GM21723 (cell line): ENCODE data around the gene ATOX1.
"Not testable (repeated sequence)": the region's sequence is repeated elsewhere in the genome, so short reads cannot be mapped to it uniquely, and the experiment has no call there.

Experiments
- ATAC-seq: cut with Tn5 transposase; IDR thresholded peaks from one replicate; pipeline ENCODE4 v1.9.1; 2021; ENCODE audit warnings: mild to moderate bottlenecking, moderate library complexity; ENCODE audit not compliant: unreplicated experiment

Gene ATOX1

DNA sequence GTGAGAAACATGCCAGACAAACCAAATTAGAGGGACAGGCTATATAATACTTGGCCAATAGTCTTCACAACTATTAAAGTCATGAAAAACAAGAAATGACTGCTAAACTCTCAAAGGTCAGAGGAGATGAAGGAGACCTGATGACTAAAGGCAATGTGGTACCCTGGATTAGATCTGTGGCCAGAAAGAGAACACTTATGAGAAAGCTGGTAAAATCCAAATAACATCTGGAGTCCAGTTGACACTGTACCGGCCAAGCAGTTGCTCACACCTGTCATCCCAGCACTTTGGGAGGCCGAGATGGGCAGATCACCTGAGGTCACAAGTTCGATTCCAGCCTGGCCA is 24.4 kb downstream of the ATOX1 start:
- no peak for ATAC-seq

DNA sequence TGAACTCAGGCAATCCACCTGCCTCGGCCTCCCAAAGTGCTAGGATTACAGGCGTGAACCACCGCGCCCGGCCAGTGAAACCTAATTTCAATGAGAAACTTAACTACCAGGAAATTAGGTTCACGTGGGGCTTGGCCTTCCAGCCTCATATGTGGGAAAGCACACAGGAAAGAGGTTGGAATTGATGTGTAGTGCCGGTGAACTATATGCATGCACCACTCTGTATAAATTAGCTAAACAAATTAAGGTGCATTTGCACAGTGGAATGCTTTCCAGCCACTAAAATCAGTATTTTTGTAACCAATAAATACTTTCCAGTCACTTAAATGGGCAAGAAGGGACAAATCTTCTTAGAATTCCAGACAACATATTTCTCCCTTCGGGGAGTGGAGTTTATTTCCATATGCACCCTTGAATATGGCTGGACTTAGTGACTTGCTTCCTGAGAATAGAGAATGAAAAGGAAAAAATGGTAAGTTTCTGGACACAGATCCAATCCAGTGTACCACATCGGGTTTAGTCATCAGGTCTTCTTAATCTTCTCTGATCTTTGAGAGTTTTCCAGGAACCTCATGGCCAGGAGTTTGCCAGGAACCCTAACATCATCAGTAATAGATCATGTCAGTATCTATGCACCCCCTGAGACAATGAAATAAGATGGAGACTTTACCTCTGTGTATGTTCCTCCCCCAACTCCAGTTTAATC is 24.9 kb downstream of the ATOX1 start:
- ATAC-seq = no peak

DNA sequence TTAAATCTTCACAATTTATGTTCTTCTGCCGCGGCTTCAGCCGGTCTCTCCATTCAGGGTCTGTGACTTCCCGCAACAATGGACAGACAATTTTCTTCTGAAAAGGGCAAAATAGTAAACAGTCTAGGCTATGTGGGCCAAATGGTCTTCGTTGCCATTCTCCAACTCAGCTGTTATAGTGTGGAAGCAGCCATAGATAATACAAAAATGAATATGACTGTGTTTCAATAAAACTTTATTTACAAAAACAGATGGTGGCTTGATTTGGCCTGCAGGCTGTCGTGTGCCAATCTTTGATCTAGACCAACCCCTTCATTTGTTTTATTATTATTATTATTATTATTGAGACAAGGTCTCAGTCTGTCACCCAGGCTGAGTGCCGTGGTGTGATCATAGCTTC is 28.1 kb downstream of the ATOX1 start:
- no peak for ATAC-seq

DNA sequence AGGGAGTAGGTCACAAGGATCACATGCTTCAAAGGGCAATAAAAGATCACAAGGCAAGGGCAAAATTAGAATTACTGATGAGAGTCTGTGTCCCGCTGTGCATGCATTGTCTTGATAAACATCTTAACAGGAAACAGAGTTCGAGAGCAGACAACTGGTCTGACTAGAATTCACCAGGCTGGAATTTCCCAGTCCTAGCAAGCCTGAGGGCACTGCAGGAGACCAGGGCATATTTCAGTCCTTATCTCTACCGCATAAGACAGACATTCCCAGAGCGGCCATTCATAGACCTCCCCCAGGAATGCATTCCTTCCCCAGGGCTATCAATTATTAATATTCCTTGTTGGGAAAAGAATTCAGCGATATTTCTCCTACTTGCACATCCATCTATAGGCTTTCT is 28.8 kb downstream of the ATOX1 start:
- ATAC-seq = not testable (repeated sequence)

DNA sequence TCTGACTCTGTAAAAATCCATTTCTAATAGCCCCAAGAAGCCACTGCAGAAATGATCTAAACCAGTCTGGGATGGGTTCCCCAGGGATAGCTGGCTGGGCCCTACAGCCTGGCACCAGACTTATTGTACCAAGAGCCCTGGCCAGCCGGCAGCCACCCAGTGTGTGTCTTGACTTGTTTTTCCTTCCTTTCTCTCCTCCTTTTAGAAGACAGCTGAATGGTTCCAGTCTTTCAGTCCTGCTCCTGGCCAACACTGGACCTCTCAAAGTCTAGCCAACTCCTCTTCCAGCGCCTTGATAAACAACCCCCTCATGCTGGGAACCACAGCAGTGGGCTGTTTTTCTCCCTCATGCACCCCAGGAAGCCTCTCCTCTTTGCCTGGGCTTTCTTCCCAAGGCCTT is 34.1 kb downstream of the ATOX1 start:
- no peak for ATAC-seq

DNA sequence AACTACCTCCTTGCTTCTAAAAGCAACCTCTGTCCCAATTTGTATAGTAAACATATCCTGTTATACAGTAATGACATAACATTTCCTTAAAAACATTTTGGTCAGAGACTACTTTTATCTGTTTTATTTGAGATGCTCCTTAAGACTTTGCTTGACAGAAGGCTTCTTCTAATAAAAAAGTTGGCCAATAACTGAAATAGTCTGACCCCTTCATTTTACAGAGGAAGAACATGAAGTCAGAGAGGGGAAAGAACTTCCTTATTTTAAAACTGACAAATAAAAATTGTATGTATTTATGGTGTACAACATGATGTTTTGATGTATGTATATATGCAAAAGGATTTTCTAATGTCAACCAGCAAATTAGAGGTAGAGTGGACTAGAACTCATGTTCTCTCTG is 35.9 kb downstream of the ATOX1 start:
- ATAC-seq = no peak

DNA sequence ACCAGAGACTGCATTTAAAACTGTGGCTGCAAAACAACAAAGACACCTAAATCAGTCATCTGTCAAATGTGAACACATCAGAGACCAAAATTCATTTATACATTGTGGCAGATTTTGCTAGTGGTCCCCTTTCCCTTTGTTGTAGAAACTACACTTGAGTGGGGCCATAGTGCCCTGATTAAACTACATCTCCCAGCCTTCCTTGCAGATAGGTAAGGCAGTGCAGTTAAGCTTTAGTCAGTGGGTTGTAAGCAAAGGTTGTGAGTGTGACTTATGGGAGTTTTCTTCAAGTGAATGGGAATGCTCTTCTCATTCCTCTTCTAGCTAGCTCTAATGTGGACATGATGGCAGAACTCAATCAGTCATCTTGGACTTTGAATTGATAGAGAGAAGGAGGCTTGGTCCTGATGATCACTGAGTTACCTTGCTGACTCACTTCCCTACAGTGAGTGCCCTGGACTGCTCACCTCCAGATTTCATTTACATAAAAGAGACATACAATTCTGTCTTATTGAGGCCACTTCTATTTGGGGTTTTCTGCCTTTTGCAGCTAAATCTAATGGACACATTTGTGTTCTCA is 36.5 kb downstream of the ATOX1 start:
- peak; percentile 21 for ATAC-seq

DNA sequence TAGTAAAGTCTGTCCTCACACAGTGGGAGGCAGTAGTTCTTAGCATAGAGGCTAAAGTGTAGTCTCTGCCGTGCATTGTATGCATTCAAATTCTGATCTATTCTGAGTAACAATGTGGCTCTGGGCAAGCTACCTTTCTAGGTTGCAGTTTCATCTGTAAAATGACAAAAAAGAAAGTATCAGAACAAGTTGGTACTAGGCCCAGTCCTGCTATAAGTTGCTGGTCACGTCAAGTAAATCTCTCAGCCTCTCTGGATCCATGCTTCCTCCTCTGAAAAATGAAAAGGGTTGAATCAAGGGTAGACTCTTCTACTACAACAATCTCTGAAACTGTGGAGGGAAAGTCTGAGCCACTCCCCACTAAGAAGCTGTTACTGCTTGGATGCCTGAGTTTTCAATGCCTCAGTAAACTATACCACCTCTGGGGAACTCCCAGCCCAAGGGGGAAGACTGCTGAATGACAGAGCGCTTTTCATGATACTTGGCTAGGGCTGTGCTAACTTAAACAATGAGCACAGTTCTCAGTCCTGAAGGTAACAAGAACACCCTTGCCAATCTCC is 37.3 kb downstream of the ATOX1 start:
- ATAC-seq = peak; percentile 83

DNA sequence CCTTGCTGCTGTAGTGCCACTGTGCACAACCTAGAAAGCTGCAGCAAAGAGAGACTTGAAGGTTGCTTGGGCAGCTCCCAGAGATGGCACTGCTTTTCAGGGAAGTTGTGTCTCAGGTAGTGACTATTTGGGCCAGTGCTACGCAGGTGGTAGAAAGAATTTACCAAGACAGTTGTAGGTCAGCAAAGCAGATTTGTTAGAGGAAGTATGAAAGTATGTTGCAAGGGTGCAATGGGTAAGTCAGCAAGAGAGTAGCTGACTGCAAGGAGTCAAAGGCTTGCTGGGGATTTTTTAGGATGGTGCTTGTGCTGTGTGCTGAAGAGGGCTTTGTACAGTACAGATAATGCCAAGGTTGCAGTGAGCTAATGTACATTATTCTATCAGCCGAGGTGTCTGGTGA is 38.2 kb downstream of the ATOX1 start:
- ATAC-seq = no peak

DNA sequence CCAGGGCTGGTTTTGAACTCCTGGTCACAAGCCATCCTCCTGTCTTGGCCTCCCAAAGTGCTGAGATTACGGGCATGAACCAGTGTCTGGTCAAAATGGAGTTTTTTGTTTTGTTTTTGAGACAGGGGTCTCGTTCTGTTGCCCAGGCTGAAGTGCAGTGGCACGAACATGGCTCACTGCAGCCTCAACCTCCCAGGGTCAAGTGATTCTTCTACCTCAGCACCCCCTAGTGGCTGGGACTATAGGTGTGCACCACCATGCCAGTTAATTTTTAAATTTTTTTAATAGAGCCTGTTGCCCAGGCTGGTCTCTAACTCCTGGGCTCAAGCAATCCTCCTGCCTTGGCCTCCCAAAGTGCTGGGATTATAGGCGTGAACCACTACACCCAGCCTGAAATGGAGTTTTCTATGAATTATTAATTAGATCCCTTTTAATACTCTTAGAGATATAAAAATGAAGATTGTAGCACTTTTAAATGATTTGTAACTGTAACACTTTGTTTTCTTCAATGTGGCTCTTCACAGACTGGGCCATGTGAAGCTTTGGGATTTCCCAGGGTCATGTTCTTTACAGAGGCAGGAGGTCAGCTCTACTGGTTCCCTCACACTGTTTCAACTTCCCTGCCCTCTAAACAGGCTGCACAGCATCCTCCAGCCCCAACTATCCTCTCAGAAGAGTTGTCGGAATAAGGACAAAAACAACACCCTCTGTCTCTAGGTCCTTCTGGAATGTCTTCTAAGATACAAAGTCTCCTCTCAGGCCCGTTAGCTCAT is 39.0 kb downstream of the ATOX1 start:
- ATAC-seq = no peak

DNA sequence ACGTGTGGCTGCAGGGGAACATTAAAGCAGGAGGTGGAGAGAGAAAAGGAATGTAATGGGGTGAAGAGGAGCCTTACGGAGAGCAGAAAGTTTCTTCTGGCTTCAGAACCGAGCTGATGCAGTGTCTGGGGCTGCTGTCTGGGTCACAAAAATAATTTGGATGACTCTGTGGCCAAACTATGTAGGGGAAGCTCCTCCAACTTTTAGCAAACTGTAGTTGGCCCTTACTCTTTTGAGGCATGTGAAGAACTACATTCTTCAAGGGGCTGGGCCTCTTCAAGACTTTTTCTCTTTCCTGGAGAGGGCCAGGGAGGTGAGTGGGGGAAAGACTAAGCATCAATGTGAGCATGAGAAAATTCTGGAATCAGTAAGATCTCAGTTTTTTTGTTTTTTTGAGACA is 39.8 kb downstream of the ATOX1 start:
- ATAC-seq = no peak

DNA sequence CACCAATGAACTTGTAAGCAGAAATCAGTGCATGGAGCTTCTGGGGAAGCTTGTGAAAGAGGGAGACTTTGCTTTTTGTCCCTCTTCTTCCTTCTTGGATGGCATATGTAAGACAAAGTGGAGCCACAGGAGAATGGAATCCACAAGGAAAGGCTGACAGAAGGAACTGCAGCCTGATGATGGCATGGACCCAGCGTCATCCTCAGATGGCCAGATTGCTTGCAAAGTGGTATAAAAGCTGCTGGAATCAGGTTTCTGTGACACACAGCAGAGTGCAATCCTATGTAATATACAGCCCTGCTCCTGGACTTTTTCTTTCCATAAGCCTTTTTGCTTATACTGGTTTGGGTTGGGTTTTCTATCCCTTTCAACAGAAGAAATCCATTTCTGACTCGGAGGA is 40.3 kb downstream of the ATOX1 start:
- ATAC-seq = no peak

DNA sequence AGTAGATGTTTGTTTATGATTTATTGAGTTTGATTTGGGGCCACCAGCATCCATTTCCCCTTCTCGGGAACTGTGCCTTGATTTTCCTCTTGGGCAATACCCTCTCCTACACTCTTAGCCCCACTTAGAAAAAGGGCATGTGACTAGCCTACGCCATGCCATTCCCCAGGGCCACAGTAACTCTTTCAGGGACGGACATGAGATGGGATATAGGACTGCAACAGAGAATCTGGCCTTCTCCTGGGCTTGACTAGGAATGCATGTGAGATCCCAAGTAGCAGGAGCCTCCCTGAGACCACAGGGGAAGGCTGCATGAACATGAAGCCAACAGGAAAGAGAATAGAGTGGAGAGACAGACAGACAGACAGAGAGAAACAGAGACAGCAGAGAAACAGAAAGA is 41.0 kb downstream of the ATOX1 start:
- ATAC-seq = no peak

DNA sequence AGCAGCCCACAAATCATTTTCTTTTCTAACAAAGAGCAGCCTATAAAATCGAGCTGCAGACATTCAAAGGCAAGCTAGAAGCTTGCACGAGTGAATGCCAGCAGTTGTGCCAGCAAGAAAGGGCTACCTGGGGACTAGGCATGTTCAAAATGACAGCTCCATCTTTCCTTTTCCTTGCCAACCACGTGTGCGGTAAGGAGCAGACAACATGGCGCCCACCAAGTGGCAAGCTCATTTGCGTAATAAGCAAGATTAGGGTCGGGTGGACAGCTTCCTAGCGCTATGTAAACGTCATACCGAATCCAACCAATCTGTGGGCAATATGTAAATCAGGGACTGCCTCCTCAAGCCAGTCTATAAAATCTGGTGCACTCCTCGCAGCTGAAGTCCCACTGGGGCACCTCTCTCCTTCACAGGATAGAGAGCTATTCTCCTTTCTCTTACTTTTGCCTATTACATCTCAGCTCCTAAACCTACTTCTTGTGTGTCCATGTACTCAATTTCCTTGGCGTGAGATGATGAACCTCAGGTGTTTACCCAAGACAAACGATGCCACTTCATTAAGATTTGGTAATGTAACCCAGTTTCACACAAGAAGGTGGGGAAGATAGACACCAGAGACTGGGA is 49.2 kb downstream of the ATOX1 start:
- no peak for ATAC-seq

DNA sequence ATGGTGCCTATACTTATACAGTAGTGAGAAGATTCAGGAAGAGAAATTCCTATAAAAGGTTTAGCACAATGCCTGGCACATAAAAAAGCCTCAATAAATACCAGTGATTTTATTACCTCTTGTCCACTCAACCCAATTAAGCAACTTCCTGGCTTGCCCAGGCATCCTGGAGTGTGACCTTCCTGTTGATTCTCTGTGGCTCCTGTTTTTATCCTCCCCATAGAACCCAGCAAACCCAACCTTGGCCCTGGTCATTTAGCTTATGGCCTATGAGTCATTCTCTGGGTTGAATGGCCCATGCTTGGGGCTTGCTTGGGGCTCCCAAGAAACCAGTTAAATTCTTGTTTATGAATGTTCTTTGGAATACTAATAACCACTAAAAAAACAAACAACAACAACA is 50.3 kb downstream of the ATOX1 start:
- no peak for ATAC-seq

DNA sequence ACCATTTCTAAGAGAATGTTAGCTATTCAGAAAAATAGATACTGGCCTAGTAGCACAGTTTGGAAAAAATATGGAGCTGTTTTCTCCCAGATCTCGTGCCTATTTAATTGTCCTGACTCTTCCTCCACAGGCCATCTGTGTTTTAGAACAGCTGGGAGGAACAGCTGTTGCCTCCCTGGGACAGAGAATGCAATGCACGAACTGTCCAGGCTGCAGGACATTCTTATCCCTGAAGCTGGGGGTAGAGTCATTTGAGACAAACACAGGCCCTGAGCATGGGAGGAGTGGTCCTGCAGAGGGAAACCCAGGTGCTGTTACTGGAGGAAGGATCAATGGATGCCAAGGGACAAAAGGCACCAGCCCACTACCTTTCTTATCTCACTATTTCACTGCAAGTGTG is 50.9 kb downstream of the ATOX1 start:
- no peak for ATAC-seq

DNA sequence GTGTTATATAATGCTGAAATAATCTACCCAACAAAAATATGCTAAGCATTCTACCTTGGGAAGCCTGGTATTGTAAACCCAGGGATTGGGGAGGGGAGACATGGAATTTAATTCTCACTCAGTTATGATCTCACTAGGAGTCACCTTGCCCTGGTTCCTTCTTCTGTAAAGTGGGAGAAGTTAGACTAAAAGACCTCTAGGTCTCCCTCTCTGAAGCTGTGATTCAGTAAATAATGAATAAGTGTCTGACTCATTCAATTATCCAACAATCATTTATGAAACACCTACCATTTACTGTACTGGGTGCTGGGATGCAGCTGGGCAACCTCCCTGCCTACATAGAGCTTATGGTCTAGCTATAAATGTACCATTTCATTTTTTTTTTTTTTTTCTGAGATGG is 51.5 kb downstream of the ATOX1 start:
- no peak for ATAC-seq

DNA sequence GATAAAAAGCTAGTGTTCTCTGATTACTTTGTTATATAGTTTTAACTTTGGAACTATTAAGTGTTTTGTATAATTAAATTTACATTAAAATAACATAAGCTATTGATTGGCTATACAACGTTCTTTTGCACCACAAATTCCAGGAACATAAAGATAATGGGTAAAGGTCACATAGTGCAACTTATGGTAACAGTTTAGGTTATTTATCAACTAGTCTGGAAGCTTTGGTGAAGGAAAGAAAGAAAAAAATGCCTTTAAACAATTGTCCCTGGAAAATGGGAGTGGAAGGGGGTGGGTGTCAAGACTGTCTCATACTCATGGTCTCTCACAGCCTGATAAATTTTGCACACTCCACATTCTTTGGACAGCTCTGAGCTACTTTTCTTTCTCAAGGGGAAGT is 54.7 kb downstream of the ATOX1 start:
- ATAC-seq = no peak

DNA sequence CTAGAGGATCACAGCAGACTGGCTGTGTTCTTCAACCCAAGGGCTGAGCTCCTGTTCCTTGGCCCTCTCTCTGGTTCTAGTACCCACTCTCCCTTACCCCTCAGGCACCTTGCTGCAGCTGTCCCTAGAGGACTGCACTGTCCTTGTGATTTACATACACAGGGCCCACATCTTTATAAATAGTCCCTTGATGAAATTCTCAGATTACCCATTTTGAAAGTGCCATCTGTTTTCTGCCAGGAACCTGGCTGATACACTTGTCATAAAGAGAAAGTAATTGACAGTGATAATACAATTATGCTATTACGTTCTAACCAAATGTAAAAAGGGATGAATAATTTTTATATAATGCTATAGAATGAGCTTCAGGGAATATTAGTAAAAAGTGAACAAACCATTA is 55.2 kb downstream of the ATOX1 start:
- peak; percentile 87 for ATAC-seq

DNA sequence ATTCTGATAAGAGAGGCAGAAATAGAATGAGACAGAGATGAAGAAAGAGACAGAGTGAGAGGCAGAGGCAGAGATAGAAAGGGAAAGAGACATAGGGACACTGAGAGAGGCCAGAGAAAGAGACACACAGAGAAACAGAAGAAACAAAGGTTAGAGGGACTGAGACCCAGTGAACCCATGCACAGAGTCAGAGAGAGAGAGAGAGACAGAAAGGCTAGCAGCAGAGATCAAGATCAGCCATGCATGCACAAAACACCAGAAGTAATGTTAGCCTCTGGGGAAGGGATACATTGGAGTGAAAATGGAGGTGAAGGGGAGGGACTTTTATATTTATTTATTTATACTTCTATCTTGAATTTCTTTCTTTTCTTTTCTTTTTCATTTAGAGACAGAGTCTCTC is 57.6 kb downstream of the ATOX1 start:
- peak; percentile 66 for ATAC-seq

DNA sequence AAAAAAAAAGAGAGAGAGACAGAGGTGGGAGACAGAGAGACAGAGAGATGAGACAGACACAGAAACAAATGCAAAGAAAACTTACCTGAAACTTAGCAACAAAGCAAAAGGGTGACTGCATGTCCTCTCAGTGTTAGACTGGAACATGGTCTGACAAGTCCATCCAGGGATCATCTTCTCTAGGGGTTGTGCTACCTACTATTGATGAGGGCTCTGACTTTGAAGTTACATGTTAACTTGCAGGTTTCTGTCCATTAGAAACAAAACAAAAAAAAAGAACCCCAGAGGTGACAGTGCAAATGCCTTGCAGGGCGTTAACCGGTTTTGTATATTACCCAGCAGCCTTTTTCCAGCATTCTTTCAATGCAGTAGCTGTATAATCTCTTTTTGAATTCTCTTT is 58.1 kb downstream of the ATOX1 start:
- no peak for ATAC-seq
